Muscle of leg (tissue), 11 donors: Measurements from ENCODE around the gene ZNFX1. TPM values are rescaled to one million over a fixed set of nuclear protein-coding genes. Genes with fewer than 3 reads are reported as not detected.
A peak's percentile ranks its signal among the peaks of the same experiment; 100 is the strongest.
"Not testable (repeated sequence)": the region's sequence is repeated elsewhere in the genome, so short reads cannot be mapped to it uniquely, and the experiment has no call there.

Experiments used
- DNase-seq: peaks from one replicate; pipeline ENCODE4 v3.0.0; 2013
- H3K27ac ChIP-seq: one replicate; pipeline ENCODE4 v1.5.1; 2013; ENCODE audit warnings: mild to moderate bottlenecking, low read length, control low read depth
- H3K27me3 ChIP-seq: one replicate; pipeline ENCODE4 v1.6.1; 2013; ENCODE audit warnings: low read length; ENCODE audit not compliant: control insufficient read depth, insufficient read depth
- H3K36me3 ChIP-seq: one replicate; pipeline ENCODE4 v1.6.1; 2013; ENCODE audit warnings: low read length; ENCODE audit not compliant: control insufficient read depth, insufficient read depth
- H3K4me1 ChIP-seq: one replicate; pipeline ENCODE4 v1.6.1; 2013; ENCODE audit warnings: low read length; ENCODE audit not compliant: control insufficient read depth, insufficient read depth
- H3K4me3 ChIP-seq: one replicate; pipeline ENCODE4 v1.5.1; 2013; ENCODE audit warnings: low read length, control low read depth
- H3K9me3 ChIP-seq: replicated peaks from 2 replicates; pipeline ENCODE4 v1.6.1; 2013; ENCODE audit warnings: low read depth, low read length; ENCODE audit not compliant: control insufficient read depth
- WGBS: methylation state at CpG from one replicate; pipeline ENCODE4 v1.1.5; 2013; ENCODE audit warnings: missing lambda C conversion rate; ENCODE audit not compliant: insufficient coverage; 5-methylcytosine and 5-hydroxymethylcytosine counted together
- polyA plus RNA-seq, 8 donors: library from polyadenylated mRNA; unstranded; fragments of 120-200 nt; gene quantifications; one replicate each; pipeline versions ENCODE4 v1.2.1 to v1.2.3, GENCODE V29; 2013; ENCODE audit warnings: inconsistent platforms in 1 of 8, low replicate concordance in 1 of 8; ENCODE audit not compliant: insufficient read length in 8 of 8, insufficient read depth in 1 of 8
- total RNA-seq: library from RNA; stranded (reverse); fragments of 120-200 nt; gene quantifications from one replicate; pipeline ENCODE4 v1.2.4, GENCODE V29; 2013

The ZNFX1 gene
- total and polyA plus RNA-seq, 9 donors: 8.3 to 12.3 (median 10.2) TPM

- Histone ChIP-seq H3K4me3 (no peak overlapping the region), H3K27ac (no peak overlapping the region), H3K9me3 (no peaks in the 10 kb centered on the region), H3K36me3 (peaks cover 82% of the 10 kb centered on the region), H3K4me1 (peaks cover 31% of the 10 kb centered on the region), H3K27me3 (no peaks in the 10 kb centered on the region)
- 89% methylated on average over 5 of the region's 10 CpGs for WGBS
- no peak for DNase-seq
Measured at GRCh38 chr20:49233226-49233625, 44.6 kb downstream of the ZNFX1 start.

GRCh38 chr20:49231471-49231870, 46.4 kb downstream of the ZNFX1 start:
- H3K4me1 ChIP-seq: peaks cover 31% of the 10 kb centered on the region
- H3K27ac ChIP-seq: peak overlapping the region; percentile 89
- H3K4me3 ChIP-seq: no peak overlapping the region
- no peaks in the 10 kb centered on the region for H3K9me3 ChIP-seq
- peaks cover 74% of the 10 kb centered on the region for H3K36me3 ChIP-seq
- H3K27me3 ChIP-seq: no peaks in the 10 kb centered on the region
- DNase-seq: peak; percentile 60
- 100% methylated on average over 1 of the region's 7 CpGs for WGBS

GRCh38 chr20:49230561-49231133, 47.2 kb downstream of the ZNFX1 start:
- H3K27me3 ChIP-seq: no peaks in the 10 kb centered on the region
- H3K36me3 ChIP-seq: peaks cover 75% of the 10 kb centered on the region
- no peaks in the 10 kb centered on the region for H3K9me3 ChIP-seq
- peak; percentile 72 for DNase-seq
- peaks cover 31% of the 10 kb centered on the region for H3K4me1 ChIP-seq
- H3K4me3 ChIP-seq: no peak overlapping the region
- H3K27ac ChIP-seq: peak overlapping the region; percentile 89
- WGBS: 58% methylated on average over 2 of the region's 8 CpGs

GRCh38 chr20:49230021-49230420, 47.8 kb downstream of the ZNFX1 start:
- H3K27ac ChIP-seq: peak overlapping the region; percentile 89
- no peak overlapping the region for H3K4me3 ChIP-seq
- H3K27me3 ChIP-seq: no peaks in the 10 kb centered on the region
- peaks cover 73% of the 10 kb centered on the region for H3K36me3 ChIP-seq
- no peaks in the 10 kb centered on the region for H3K9me3 ChIP-seq
- 89% methylated on average over 8 of the region's 10 CpGs for WGBS
- H3K4me1 ChIP-seq: peaks cover 31% of the 10 kb centered on the region
- DNase-seq: no peak

GRCh38 chr20:49229381-49229780, 48.5 kb downstream of the ZNFX1 start:
- Histone ChIP-seq H3K27me3 (no peaks in the 10 kb centered on the region), H3K4me3 (no peak overlapping the region), H3K9me3 (no peaks in the 10 kb centered on the region), H3K4me1 (peaks cover 31% of the 10 kb centered on the region), H3K27ac (no peak overlapping the region), H3K36me3 (peaks cover 73% of the 10 kb centered on the region)
- DNase-seq: no peak
- WGBS: no CpG with 5 or more reads among the region's 2 CpGs

- DNase-seq: peak; percentile 56
Measured at GRCh38 chr20:49228676-49229075, 49.2 kb downstream of the ZNFX1 start.

GRCh38 chr20:49225896-49226295, 52.0 kb downstream of the ZNFX1 start:
- no peak overlapping the region for H3K27ac ChIP-seq
- WGBS: 77% methylated on average over 2 of the region's 7 CpGs
- H3K36me3 ChIP-seq: peaks cover 71% of the 10 kb centered on the region
- H3K4me3 ChIP-seq: no peak overlapping the region
- DNase-seq: no peak
- no peaks in the 10 kb centered on the region for H3K27me3 ChIP-seq
- H3K4me1 ChIP-seq: peaks cover 18% of the 10 kb centered on the region
- no peaks in the 10 kb centered on the region for H3K9me3 ChIP-seq

More at GRCh38 chr20:49228676-49229075, 49.2 kb downstream of the ZNFX1 start:
- Histone ChIP-seq H3K27me3 (no peaks in the 10 kb centered on the region), H3K4me3 (no peak overlapping the region), H3K4me1 (peaks cover 31% of the 10 kb centered on the region), H3K36me3 (peaks cover 73% of the 10 kb centered on the region), H3K9me3 (no peaks in the 10 kb centered on the region), H3K27ac (no peak overlapping the region)
- 92% methylated on average over 7 of the region's 9 CpGs for WGBS

GRCh38 chr20:49219924-49220831, 57.7 kb downstream of the ZNFX1 start:
- H3K4me1 ChIP-seq: peaks cover 19% of the 10 kb centered on the region
- H3K4me3 ChIP-seq: peak overlapping the region; percentile 88
- no peaks in the 10 kb centered on the region for H3K27me3 ChIP-seq
- H3K27ac ChIP-seq: peak overlapping the region; percentile 88
- WGBS: 49% methylated on average over 13 of the region's 28 CpGs
- H3K9me3 ChIP-seq: no peaks in the 10 kb centered on the region
- H3K36me3 ChIP-seq: peaks cover 34% of the 10 kb centered on the region
- no peak for DNase-seq

- DNase-seq: peak; percentile 99
- H3K4me1 ChIP-seq: peaks cover 19% of the 10 kb centered on the region
- WGBS: 0% methylated on average over 44 of the region's 46 CpGs
- peaks cover 26% of the 10 kb centered on the region for H3K36me3 ChIP-seq
- peak within 1 kb of the TSS; percentile 88 for H3K27ac ChIP-seq
- no peaks in the 10 kb centered on the region for H3K9me3 ChIP-seq
- no peaks in the 10 kb centered on the region for H3K27me3 ChIP-seq
- H3K4me3 ChIP-seq: peak within 1 kb of the TSS; percentile 88
Measured at GRCh38 chr20:49219091-49219923, 58.5 kb downstream of the ZNFX1 start, which contains the start of gene DDX27. Gene DDX27, plus strand, starts transcription at chr20:49219416. Its CDS starts 33 bp downstream, at chr20:49219449.

- not testable (repeated sequence) for H3K27me3 ChIP-seq, DNase-seq, H3K9me3 ChIP-seq
- Histone ChIP-seq H3K4me3 (peak overlapping the region; percentile 88), H3K4me1 (peaks cover 19% of the 10 kb centered on the region), H3K27ac (peak overlapping the region; percentile 48), H3K36me3 (peaks cover 20% of the 10 kb centered on the region)
- 34% methylated on average over 8 of the region's 13 CpGs for WGBS
Measured at GRCh38 chr20:49218739-49219090, 59.1 kb downstream of the ZNFX1 start.
